Measurements from ENCODE around the gene RYR1. TPM values are rescaled to one million over a fixed set of nuclear protein-coding genes. Genes with fewer than 3 reads are reported as not detected.

Gene RYR1
- total RNA-seq, 1 donor from 2014 or later, result 0.32 TPM

DNA sequence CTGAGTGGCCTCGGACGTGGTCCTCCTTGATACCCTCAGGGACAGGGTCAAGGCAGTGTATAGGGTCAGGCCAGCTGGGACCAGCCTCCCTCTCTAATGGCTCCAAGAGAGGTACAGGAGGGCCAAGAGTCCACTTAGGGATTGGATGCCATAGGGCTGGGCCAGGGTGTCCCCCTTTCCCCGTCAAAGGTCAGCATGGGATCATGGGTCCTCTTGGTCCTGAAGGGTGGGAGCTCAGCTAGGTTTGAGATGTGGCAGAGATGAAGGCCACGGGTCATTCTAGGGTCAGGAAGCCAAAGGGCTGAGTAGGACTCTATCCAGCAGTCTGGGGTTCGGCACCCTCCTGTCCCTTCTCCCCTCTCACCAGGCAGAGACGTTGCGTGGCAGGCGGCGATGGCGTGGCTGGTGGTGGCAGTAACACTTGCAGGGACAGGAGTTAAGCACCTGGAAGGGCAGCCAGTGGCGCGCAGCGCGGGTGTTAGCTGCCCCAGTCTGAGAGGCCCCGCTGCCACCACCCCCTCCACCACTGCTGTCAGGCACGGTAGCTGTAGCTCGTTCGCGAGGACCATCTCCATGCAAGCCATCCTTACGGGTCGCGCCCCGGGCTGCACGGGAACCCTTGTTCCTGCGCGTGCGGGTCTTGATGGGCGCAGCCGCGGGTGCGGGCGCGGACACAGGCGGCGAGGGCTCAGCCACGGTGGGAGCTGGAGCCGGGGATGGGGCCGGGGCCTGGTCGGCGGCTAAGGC lies 48.3 kb upstream of the RYR1 start:
- H3K27ac Mint-ChIP-seq (ENCODE audit: unreplicated experiment), result no peak overlapping the region
- FAIRE-seq, result no peak

DNA sequence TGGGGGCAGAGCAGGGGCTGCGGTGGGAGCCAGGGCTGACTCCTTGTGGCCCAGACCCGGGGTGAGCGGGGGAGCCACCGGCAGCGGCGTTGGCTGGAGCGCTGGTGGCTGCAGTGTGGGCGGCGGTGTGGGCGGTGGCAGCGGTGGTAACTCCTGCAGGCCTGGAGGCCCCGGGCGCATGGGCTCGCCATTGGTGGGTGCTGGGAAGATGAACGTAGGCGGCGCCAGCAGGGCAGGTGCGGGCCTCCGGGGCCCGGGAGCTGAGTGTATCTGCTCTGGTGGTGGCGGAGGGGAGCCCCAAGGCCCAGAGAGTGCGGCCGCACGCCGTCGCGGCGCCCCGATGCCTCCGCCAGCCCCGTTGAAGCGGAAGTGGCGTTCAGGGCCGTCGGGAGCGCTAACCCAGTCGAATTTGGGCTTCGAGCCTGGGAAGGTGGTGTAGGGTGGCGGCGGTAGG lies 47.7 kb upstream of the RYR1 start:
- Mint-ChIP-seq H3K9me3 (ENCODE audit: unreplicated experiment) (peaks cover 3% of the 10 kb centered on the region), H3K36me3 (ENCODE audit: low read depth, unreplicated experiment) (peaks cover 12% of the 10 kb centered on the region), H3K27ac (ENCODE audit: unreplicated experiment) (no peak overlapping the region), H3K4me1 (ENCODE audit: low read depth, unreplicated experiment) (peaks cover 8% of the 10 kb centered on the region), H3K27me3 (ENCODE audit: low read depth, unreplicated experiment) (no peaks in the 10 kb centered on the region), H3K4me3 (ENCODE audit: unreplicated experiment) (no peak overlapping the region)
- no peak for FAIRE-seq
- Histone ChIP-seq H3K9ac (ENCODE audit: low read length) (no peak overlapping the region), H3K27ac (ENCODE audit: low read depth, low read length) (no peak overlapping the region), H3K9me3 (ENCODE audit: insufficient read depth, low read depth, low read length) (no peaks in the 10 kb centered on the region), H2AFZ (ENCODE audit: low read depth, low read length) (no peak overlapping the region), H3K4me1 (ENCODE audit: insufficient read depth, low read length) (peaks cover 14% of the 10 kb centered on the region), H3K4me3 (ENCODE audit: insufficient read depth, low read depth, low read length) (no peak overlapping the region), H4K20me1 (ENCODE audit: insufficient read depth, low read length) (peaks cover 46% of the 10 kb centered on the region), H3K79me2 (ENCODE audit: insufficient read depth, low read length) (peaks cover 16% of the 10 kb centered on the region), H3K4me2 (ENCODE audit: low read length) (no peak overlapping the region), H3K36me3 (ENCODE audit: insufficient read depth, low read length) (peaks cover 15% of the 10 kb centered on the region), H3K27me3 (ENCODE audit: insufficient read depth, low read length) (no peaks in the 10 kb centered on the region)
- no peak for DNase-seq (ENCODE audit: low read depth)
- TF ChIP-seq CTCF (IDR thresholded peaks at IDR 0.05; ENCODE audit: insufficient read depth, low read depth, low read length) (no peak), EZH2 (IDR thresholded peaks at IDR 0.05; ENCODE audit: insufficient read depth, low read length) (no peak)

More for the DNA sequence above, 48.3 kb upstream of the RYR1 start:
- Histone ChIP-seq H3K27me3 (ENCODE audit: insufficient read depth, low read length) (no peaks in the 10 kb centered on the region), H3K9me3 (ENCODE audit: insufficient read depth, low read depth, low read length) (no peaks in the 10 kb centered on the region), H3K79me2 (ENCODE audit: insufficient read depth, low read length) (peaks cover 12% of the 10 kb centered on the region), H3K36me3 (ENCODE audit: insufficient read depth, low read length) (peaks cover 15% of the 10 kb centered on the region), H3K4me1 (ENCODE audit: insufficient read depth, low read length) (peaks cover 11% of the 10 kb centered on the region), H3K9ac (ENCODE audit: low read length) (no peak overlapping the region), H3K27ac (ENCODE audit: low read depth, low read length) (no peak overlapping the region), H4K20me1 (ENCODE audit: insufficient read depth, low read length) (peaks cover 52% of the 10 kb centered on the region), H3K4me2 (ENCODE audit: low read length) (no peak overlapping the region), H3K4me3 (ENCODE audit: insufficient read depth, low read depth, low read length) (no peak overlapping the region), H2AFZ (ENCODE audit: low read depth, low read length) (no peak overlapping the region)
- H3K4me3 Mint-ChIP-seq (ENCODE audit: unreplicated experiment), result no peak overlapping the region
- peaks cover 3% of the 10 kb centered on the region for H3K9me3 Mint-ChIP-seq (ENCODE audit: unreplicated experiment)
- H3K36me3 Mint-ChIP-seq (ENCODE audit: low read depth, unreplicated experiment), result peaks cover 12% of the 10 kb centered on the region
- no peaks in the 10 kb centered on the region for H3K27me3 Mint-ChIP-seq (ENCODE audit: low read depth, unreplicated experiment)
- TF ChIP-seq CTCF (IDR thresholded peaks at IDR 0.05; ENCODE audit: insufficient read depth, low read depth, low read length) (no peak), EZH2 (IDR thresholded peaks at IDR 0.05; ENCODE audit: insufficient read depth, low read length) (no peak)
- DNase-seq (ENCODE audit: low read depth), result no peak
- peaks cover 6% of the 10 kb centered on the region for H3K4me1 Mint-ChIP-seq (ENCODE audit: low read depth, unreplicated experiment)

Measured in astrocyte (in vitro differentiated cells and primary cell).